Measurements from ENCODE around the gene RPLP2. TPM values are rescaled to one million over a fixed set of nuclear protein-coding genes. Genes with fewer than 3 reads are reported as not detected.

RPLP2 gene
- total RNA-seq, 2 donors from 2014 or later: 1,811 to 1,846 TPM

GRCh38 chr11:819129-819931, 9.6 kb downstream of the RPLP2 start:
- intact Hi-C loops (cut with DNase I, micrococcal nuclease): no loop called here
- peak; percentile 76 for ATAC-seq
- DNase-seq: peak; percentile 91 to 96

- ATAC-seq (peak; percentile 61), DNase-seq (peak; percentile 97)
- intact Hi-C loops (cut with DNase I, micrococcal nuclease): no loop called here
Measured at GRCh38 chr11:819943-820649, 10.3 kb downstream of the RPLP2 start.

GRCh38 chr11:820655-821511, 11.1 kb downstream of the RPLP2 start:
- peak in 1 of 2 donors; percentile 86 for DNase-seq
- intact Hi-C loops (cut with DNase I, micrococcal nuclease): no loop called here

GRCh38 chr11:821512-822371, 12.0 kb downstream of the RPLP2 start:
- DNase-seq (no peak), ATAC-seq (no peak)
- intact Hi-C loops (cut with DNase I, micrococcal nuclease): no loop called here

More at GRCh38 chr11:820655-821511, 11.1 kb downstream of the RPLP2 start:
- peak; percentile 35 for ATAC-seq

GRCh38 chr11:823441-824291, 13.9 kb downstream of the RPLP2 start:
- DNase-seq (no peak), ATAC-seq (no peak)
- intact Hi-C loops (cut with DNase I, micrococcal nuclease): no loop called here

- DNase-seq: peak; percentile 77
- intact Hi-C loops (cut with DNase I, micrococcal nuclease): no loop called here
- peak; percentile 4 for ATAC-seq
Measured at GRCh38 chr11:824292-824880, 14.6 kb downstream of the RPLP2 start.

- ATAC-seq: peak; percentile 0
- no peak for DNase-seq
- intact Hi-C loops (cut with DNase I, micrococcal nuclease): no loop called here
Measured at GRCh38 chr11:824942-825341, 15.2 kb downstream of the RPLP2 start.

- intact Hi-C loops (cut with DNase I, micrococcal nuclease): no loop called here
- ATAC-seq: peak; percentile 19
- DNase-seq: peak; percentile 67 to 75
Measured at GRCh38 chr11:825366-826226, 15.8 kb downstream of the RPLP2 start.

- DNase-seq (no peak), ATAC-seq (peak; percentile 0)
- intact Hi-C loops (cut with DNase I, micrococcal nuclease): no loop called here
Measured at GRCh38 chr11:826227-826621, 16.5 kb downstream of the RPLP2 start.

GRCh38 chr11:826836-827145, 17.0 kb downstream of the RPLP2 start:
- intact Hi-C loops (cut with DNase I, micrococcal nuclease): no loop called here
- DNase-seq (no peak), ATAC-seq (peak; percentile 3)

- intact Hi-C loops (cut with DNase I, micrococcal nuclease): no loop called here
- peak; percentile 66 to 74 for DNase-seq
Measured at GRCh38 chr11:827146-827896, 17.6 kb downstream of the RPLP2 start.

GRCh38 chr11:827897-828192, 18.1 kb downstream of the RPLP2 start, which contains the start of gene CRACR2B:
Gene CRACR2B (plus strand): TSS chr11:827919. CDS start chr11:828608, 689 bp downstream.
- DNase-seq (peak; percentile 81 to 86), ATAC-seq (no peak)
- intact Hi-C loops (cut with DNase I, micrococcal nuclease): no loop called here

More at GRCh38 chr11:827146-827896, 17.6 kb downstream of the RPLP2 start:
- ATAC-seq: peak; percentile 55

GRCh38 chr11:828506-829175, 18.9 kb downstream of the RPLP2 start:
- ATAC-seq: no peak
- DNase-seq: peak in 1 of 2 donors; percentile 24
- intact Hi-C loops (cut with DNase I, micrococcal nuclease): no loop called here

- no peak for ATAC-seq
- intact Hi-C loops (cut with DNase I, micrococcal nuclease): no loop called here
- peak in 1 of 2 donors; percentile 42 for DNase-seq
Measured at GRCh38 chr11:829176-829846, 19.5 kb downstream of the RPLP2 start.

- no peak for ATAC-seq
- intact Hi-C loops (cut with DNase I, micrococcal nuclease): no loop called here
- DNase-seq: no peak
Measured at GRCh38 chr11:829847-830294, 20.1 kb downstream of the RPLP2 start.

All from left colon (tissue), 2 donors.